Measurements from ENCODE around the gene CLN5. TPM values are rescaled to one million over a fixed set of nuclear protein-coding genes. Genes with fewer than 3 reads are reported as not detected.
A peak's percentile ranks its signal among the peaks of the same experiment; 100 is the strongest.

The CLN5 gene
- total RNA-seq, 1 donor from 2014 or later, result 23.6 TPM

DNA sequence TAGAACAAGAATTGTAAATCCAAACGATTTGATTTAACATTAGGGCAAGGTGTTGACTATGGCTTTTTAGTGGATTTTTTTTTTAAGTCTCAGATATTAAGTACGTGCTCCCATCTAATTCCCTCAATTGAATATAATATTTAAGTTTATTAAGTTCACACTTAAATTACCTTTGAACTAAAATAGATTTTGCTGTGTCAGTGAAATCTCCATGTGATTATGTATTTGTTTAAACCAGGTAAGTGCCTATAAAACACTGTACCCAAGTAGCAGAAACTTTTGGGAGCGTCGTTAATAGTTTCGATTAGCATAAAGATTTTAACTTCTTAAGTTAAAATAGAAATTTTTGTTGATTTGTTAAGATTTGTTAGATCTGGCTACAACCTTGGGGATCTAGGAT lies 1.6 kb downstream of the CLN5 start:
- POLR2A ChIA-PET, result interaction anchor here (0.6 to 4.7 kb wide), 5 partner anchors 8 to 387 kb away, joined by 3 to 76 read pairs (median 4); partner anchors contain the start of gene FBXL3
- H3K4me1 Mint-ChIP-seq, result peaks cover 40% of the 10 kb centered on the region
- no peak for ATAC-seq (ENCODE audit: low read depth)
- H3K27me3 Mint-ChIP-seq, result no peaks in the 10 kb centered on the region
- no peak for DNase-seq
- H3K36me3 Mint-ChIP-seq (ENCODE audit: low read depth), result peaks cover 32% of the 10 kb centered on the region
- TF ChIP-seq CTCF (IDR thresholded peaks at IDR 0.05), result no peak
- CTCF ChIA-PET, result interaction anchor here (1.1 to 1.4 kb wide), 4 partner anchors 9 to 32 kb away, joined by 5 to 7 read pairs (median 5); no protein-coding TSS in a partner anchor
- peak overlapping the region; percentile 98 for H3K4me3 Mint-ChIP-seq
- peak overlapping the region; percentile 97 for H3K27ac Mint-ChIP-seq
- intact Hi-C loops (cut with micrococcal nuclease), result loop anchor here (2.0 to 5.0 kb wide), 2 partner anchors 1446 to 1665 kb away; partner anchors contain the start of genes OBI1 and UCHL3
- H3K9me3 Mint-ChIP-seq, result no peaks in the 10 kb centered on the region

DNA sequence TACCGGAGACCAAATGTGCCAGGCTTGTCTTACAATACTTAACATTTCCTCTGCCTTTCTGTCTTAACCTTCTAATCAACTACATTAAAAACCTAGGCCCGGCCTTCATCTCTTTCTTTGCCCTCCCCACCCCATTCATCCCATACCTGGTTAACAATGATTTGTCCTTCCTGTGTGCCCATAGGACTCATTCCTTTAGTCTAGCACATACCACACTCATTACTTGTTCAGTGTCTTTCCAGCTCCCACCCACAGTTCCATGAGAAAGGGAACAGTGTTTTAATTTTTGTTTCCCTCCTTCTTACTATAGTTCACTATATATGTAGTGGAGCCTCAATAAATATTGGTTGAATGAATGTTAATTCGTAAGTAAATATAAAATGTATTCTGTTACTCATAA lies 2.4 kb downstream of the CLN5 start:
- H3K9me3 Mint-ChIP-seq, result no peaks in the 10 kb centered on the region
- POLR2A ChIA-PET, result interaction anchor here (4.7 kb wide), 1 partner anchor 32 kb away, joined by 76 read pairs; the partner anchor contains the start of gene FBXL3
- intact Hi-C loops (cut with micrococcal nuclease), result loop anchor here (5.0 kb wide), 1 partner anchor 1447 kb away; the partner anchor contains the start of gene UCHL3

GRCh38 chr13:77000475-77000874 lies 8.6 kb downstream of the CLN5 start:
- TF ChIP-seq CTCF (IDR thresholded peaks at IDR 0.05), result no peak
- H3K27ac Mint-ChIP-seq, result no peak overlapping the region
- no peaks in the 10 kb centered on the region for H3K27me3 Mint-ChIP-seq
- H3K4me3 Mint-ChIP-seq, result no peak overlapping the region
- DNase-seq, result no peak
- ATAC-seq (ENCODE audit: low read depth), result no peak
- H3K36me3 Mint-ChIP-seq (ENCODE audit: low read depth), result peaks cover 66% of the 10 kb centered on the region
- ChIA-PET CTCF (interaction anchor here (1.0 kb wide), 1 partner anchor 8 kb away, joined by 4 read pairs; the partner anchor contains the start of gene CLN5), POLR2A (interaction anchor here (1.8 kb wide), 1 partner anchor 8 kb away, joined by 11 read pairs; the partner anchor contains the start of gene CLN5)
- peaks cover 25% of the 10 kb centered on the region for H3K4me1 Mint-ChIP-seq
- no peaks in the 10 kb centered on the region for H3K9me3 Mint-ChIP-seq
- intact Hi-C loops (cut with micrococcal nuclease), result no loop called here

More for the DNA sequence above, 2.4 kb downstream of the CLN5 start:
- no peak for ATAC-seq (ENCODE audit: low read depth)
- TF ChIP-seq CTCF (IDR thresholded peaks at IDR 0.05), result no peak
- Mint-ChIP-seq H3K36me3 (ENCODE audit: low read depth) (peaks cover 41% of the 10 kb centered on the region), H3K27me3 (no peaks in the 10 kb centered on the region), H3K27ac (peak overlapping the region; percentile 46), H3K4me1 (peaks cover 41% of the 10 kb centered on the region), H3K4me3 (peak overlapping the region; percentile 33)
- no peak for DNase-seq
- CTCF ChIA-PET, result interaction anchor here (1.1 kb wide), 1 partner anchor 9 kb away, joined by 5 read pairs; no protein-coding TSS in a partner anchor

GRCh38 chr13:77001540-77001939 lies 9.7 kb downstream of the CLN5 start:
- H3K27me3 Mint-ChIP-seq, result no peaks in the 10 kb centered on the region
- peaks cover 62% of the 10 kb centered on the region for H3K36me3 Mint-ChIP-seq (ENCODE audit: low read depth)
- ATAC-seq (ENCODE audit: low read depth), result no peak
- intact Hi-C loops (cut with micrococcal nuclease), result no loop called here
- H3K4me3 Mint-ChIP-seq, result no peak overlapping the region
- peak overlapping the region; percentile 6 for H3K27ac Mint-ChIP-seq
- no peak for DNase-seq
- no peaks in the 10 kb centered on the region for H3K9me3 Mint-ChIP-seq
- ChIA-PET CTCF (interaction anchor here (0.9 to 1.9 kb wide), 9 partner anchors 9 to 1132 kb away, joined by 3 to 5 read pairs (median 3); partner anchors contain the start of gene CLN5), POLR2A (interaction anchor here (1.8 kb wide), 1 partner anchor 9 kb away, joined by 11 read pairs; the partner anchor contains the start of gene CLN5)
- no peak for TF ChIP-seq CTCF (IDR thresholded peaks at IDR 0.05)
- peaks cover 22% of the 10 kb centered on the region for H3K4me1 Mint-ChIP-seq

GRCh38 chr13:77001963-77002587 lies 10.2 kb downstream of the CLN5 start:
- H3K36me3 Mint-ChIP-seq (ENCODE audit: low read depth), result peaks cover 61% of the 10 kb centered on the region
- peaks cover 20% of the 10 kb centered on the region for H3K4me1 Mint-ChIP-seq
- DNase-seq, result no peak
- H3K4me3 Mint-ChIP-seq, result no peak overlapping the region
- H3K9me3 Mint-ChIP-seq, result no peaks in the 10 kb centered on the region
- no peak for TF ChIP-seq CTCF (IDR thresholded peaks at IDR 0.05)
- H3K27me3 Mint-ChIP-seq, result no peaks in the 10 kb centered on the region
- intact Hi-C loops (cut with micrococcal nuclease), result no loop called here
- ChIA-PET CTCF (interaction anchor here (0.9 to 1.9 kb wide), 8 partner anchors 9 to 1132 kb away, joined by 3 to 5 read pairs (median 3); no protein-coding TSS in a partner anchor), POLR2A (interaction anchor here (1.8 kb wide), 1 partner anchor 10 kb away, joined by 11 read pairs; the partner anchor contains the start of gene CLN5)
- no peak for ATAC-seq (ENCODE audit: low read depth)
- H3K27ac Mint-ChIP-seq, result peak overlapping the region; percentile 61

Measured in activated B cell treated with CpG ODN at 0.5 μM for 24 hours (primary cell).